ENCODE results near the gene PELI2.

- TF ChIP-seq CTCF (IDR thresholded peaks at IDR 0.05) (no peak), POLR2A (IDR thresholded peaks at IDR 0.05) (no peak)
Measured at GRCh38 chr14:56170028-56170427, 51.8 kb downstream of the PELI2 start.
